GM19372 (cell line): Measurements from ENCODE around the gene MGAT5B.

ENCODE experiments used
- ATAC-seq: cut with Tn5 transposase; IDR thresholded peaks from one replicate; pipeline ENCODE4 v1.9.1; 2021; ENCODE audit warnings: mild to moderate bottlenecking, low read depth, moderate library complexity; ENCODE audit not compliant: unreplicated experiment

Gene MGAT5B

GRCh38 chr17:76923491-76923890 is 55.3 kb downstream of the MGAT5B start:
- no peak for ATAC-seq

DNA sequence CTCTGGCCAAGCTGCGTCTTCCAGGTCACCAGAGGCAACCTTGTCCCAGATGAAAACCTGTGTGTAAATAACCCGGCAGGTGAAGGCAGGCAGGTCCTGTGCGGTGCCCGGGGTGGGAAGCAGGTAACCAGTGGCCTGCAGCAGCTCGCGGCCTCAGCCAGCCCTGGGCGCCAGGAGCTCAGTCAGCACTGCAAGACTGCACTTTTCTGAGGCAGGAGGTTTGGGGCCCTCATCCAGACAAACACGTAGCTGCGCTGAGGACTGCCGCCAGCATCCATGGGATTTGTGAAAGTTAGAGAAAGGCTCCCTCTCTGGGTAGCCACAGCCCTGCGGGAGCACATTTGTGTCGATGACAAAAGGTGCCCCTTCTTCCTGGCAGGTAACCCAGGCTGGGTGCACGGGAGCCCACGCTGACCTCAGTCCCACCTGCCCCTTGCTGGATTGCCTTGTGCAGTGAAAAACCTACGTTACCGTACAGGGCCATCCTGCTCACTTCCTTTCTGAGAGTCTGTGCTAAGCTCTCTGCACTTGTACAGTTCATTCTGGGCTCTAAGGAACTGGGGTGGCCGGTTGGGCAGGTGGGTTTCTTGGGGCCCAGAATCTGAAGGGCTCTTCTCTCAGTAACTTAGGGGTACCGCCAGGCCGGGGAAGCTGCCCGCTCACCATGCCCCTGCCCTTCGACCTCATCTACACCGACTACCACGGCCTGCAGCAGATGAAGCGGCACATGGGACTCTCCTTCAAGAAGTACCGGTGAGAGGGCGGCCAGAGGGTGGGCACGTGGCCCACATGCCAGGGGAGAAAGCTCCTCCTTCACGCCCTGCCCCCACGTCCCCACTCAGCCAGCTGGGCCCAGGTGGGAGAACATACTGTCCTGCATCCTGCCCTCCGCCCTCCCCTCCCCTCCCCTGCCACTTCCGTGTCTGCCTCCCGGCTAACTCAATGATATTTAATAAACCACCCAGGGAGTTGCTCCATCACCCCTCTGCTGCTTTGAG is 56.4 kb downstream of the MGAT5B start:
- no peak for ATAC-seq

- ATAC-seq: no peak
These were observed 57.3 kb downstream of the MGAT5B start for GRCh38 chr17:76925441-76925891.

GRCh38 chr17:76926237-76926866 is 58.1 kb downstream of the MGAT5B start:
- ATAC-seq: no peak

DNA sequence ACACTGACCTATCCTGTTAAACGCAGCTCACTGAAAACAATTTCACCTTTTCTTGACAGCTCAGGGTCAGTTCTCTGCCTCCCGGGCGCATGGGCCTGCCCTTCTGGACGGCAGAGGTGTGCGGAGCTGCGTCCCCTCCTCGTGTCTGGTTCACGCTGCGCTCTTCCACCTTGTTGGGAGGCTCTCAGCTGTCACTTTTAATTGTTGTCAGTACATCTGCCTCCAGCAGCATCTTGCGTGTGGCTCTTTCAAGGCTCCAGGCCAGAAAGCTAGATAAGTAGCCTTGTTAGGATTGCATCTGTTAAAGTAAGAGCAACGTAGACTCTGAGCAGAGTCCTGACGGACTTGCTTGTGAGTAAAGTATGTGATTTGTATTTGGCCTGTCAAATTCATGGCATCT is 59.4 kb downstream of the MGAT5B start:
- ATAC-seq: no peak

DNA sequence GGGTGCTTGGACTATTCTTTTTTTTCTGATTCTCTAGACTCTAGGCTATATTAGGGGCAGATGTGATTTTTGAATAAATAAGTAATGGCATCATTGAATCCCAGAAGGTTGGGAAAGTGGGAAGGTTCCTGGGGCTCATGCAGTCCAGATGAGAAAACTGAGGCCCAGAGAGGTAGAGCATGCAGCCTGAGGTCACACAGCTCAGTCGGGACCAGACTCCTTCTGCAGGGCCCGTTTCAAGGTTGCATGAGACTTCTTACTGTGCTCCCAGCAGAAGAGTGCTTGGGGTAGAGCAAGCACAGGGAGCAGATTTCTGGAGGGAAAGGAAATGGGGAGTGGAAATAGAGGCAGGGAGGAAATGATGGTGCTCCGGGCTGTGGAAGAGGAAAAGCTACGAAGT is 59.8 kb downstream of the MGAT5B start:
- ATAC-seq: no peak

GRCh38 chr17:76929148-76929547 is 60.9 kb downstream of the MGAT5B start:
- ATAC-seq: no peak

- no peak for ATAC-seq
These were observed 61.4 kb downstream of the MGAT5B start for GRCh38 chr17:76929601-76930000.

- no peak for ATAC-seq
These were observed 61.9 kb downstream of the MGAT5B start for GRCh38 chr17:76930107-76930506.

DNA sequence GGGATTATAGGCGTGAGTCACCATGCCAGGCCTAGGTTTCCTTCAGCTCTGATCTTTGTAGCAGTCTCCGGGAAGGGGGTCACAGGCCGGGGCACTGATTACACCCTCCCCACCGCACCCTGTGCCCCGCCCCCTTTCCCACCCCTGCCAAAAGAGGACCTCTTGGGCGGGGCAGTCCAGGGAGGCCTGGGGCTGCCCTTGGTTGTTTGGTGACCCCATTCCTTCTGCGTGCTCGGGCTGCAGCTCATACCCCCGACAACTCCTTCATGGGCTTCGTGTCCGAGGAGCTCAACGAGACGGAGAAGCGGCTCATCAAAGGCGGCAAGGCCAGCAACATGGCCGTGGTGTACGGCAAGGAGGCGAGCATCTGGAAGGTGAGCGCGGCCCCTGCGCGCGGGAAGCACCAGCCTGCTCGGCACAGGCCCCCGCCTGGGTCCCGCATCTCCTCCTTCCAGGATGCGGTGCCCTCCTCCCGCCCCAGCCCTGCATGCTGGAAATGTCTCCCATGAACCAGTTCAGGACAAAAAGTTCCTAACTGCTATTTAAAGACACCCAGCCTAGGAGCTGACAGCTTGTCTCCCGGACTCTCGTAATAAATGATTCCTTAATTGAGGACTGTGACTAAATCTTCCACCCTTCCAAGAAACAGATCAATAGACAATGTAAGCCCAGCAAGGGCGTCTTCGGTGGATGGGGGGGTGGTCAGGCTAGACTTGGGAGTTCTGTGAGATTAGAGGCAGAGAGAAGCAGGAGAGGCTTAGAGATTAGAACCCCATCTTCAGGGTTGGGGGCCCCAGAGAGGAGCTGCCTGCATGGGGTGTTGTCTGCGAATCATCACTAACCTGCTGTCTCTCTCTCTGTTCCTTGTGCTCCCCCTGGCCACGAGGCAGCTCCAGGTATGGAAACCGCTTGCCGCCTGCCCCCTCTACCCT is 64.5 kb downstream of the MGAT5B start:
- no peak for ATAC-seq

DNA sequence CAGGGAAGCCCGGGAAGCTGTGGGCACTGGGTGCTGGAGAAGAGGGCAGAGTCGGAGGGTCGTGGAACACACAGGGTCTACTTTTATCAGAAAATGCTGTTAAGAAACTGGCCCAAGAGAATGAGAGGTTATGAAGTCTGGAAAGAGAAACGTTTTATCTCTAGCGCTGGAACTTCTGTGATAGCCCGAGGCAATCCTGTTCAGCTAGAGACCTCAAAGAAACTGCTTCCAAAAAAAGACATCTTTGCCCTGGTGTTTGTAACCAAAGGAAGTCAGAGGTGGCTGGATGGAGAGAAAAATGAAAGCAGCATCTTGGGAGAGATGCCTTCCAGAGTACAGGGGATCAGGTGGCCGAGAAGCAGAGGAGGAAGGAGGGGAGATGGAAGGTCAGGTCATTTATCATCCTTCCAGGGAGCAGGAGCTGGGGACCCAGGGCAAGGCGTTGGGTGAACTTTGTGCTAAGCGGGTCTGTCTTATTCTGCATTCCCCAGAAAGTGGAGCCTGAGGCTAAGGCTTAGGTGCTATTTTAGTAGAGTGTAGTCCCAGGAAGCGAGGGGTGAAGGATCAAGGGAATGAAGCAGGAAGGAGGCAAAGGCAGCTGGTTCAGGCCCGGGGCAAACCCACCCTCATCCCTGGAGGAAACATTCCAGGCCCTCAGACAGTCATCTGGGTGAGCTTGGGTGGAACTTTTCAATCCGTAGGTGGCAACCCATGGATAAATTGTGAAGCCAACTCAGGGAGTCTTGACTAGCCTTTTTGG is 66.5 kb downstream of the MGAT5B start:
- ATAC-seq: no peak

- no peak for ATAC-seq
These were observed 67.1 kb downstream of the MGAT5B start for GRCh38 chr17:76935331-76935730.

- ATAC-seq: no peak
These were observed 69.0 kb downstream of the MGAT5B start for GRCh38 chr17:76937238-76937637.

- ATAC-seq: no peak
These were observed 69.8 kb downstream of the MGAT5B start for GRCh38 chr17:76938009-76938408.

- ATAC-seq: no peak
These were observed 72.1 kb downstream of the MGAT5B start for GRCh38 chr17:76940295-76940694.

DNA sequence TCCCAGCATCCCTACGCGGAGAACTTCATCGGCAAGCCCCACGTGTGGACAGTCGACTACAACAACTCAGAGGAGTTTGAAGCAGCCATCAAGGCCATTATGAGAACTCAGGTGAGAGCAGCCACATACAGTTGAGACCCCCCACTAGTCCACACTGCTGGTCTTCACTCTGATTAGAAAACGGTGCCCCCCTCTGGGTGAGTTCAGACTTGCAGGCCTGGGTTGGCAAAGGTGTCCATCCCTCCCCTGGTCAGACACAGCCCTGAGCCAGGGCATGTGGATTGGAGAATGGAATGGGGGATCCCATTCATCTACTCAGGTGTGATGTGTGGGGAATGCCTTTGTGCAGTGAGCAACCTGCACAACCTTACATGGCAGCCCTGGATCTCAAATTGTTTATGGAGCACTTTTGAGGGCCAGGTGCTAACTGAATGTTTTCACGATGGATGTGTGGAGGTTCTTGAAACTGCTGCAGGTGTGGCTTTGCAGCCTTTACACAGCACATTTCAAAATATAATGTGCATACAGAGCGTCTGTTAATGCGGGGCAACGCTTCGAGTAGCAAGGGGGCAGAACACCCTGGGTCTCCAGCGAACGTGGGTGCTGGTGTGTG is 72.6 kb downstream of the MGAT5B start:
- ATAC-seq: no peak

DNA sequence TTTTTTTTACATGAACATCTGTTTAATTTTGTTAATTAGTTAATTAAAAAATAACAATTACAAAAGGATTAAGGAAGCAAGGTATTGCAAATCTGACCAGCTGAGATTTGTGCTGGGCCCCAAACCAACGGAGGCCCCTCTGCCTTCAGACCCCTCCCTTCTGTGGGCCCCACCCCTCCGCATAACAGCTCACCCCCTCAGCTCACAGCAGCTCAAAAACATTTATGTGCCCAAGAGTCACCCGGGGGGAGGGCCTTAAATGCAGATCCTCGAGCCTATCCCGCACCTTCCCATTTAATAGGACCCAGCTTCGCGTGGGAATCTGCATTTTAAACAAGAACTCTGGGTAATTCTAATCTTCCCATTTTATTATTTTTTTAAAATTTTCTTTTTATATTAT is 75.0 kb downstream of the MGAT5B start:
- no peak for ATAC-seq

- ATAC-seq: no peak
These were observed 75.6 kb downstream of the MGAT5B start for GRCh38 chr17:76943781-76944213.

DNA sequence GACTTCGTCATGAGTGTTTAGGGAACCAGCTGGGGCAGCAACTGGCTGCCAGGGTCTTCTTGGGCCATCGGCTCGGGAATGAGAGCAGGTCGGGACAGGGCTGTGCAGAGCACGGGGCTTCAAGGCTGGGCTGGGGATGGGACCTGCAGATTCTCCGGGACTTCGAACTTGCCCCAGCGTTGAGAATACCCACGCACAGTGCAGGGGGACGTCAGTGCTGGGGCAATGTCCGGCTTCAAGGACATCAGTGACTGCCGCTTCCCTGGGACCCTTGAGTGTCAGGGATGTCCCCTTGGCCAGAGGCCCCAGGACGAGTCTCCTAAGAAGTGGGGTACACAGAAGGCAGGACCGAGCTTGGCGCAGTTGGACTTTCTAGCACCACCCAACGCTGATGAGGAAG is 76.3 kb downstream of the MGAT5B start:
- ATAC-seq: no peak
